Vagina (tissue), 2 donors: Measurements from ENCODE around the gene CYP2F1. TPM values are rescaled to one million over a fixed set of nuclear protein-coding genes. Genes with fewer than 3 reads are reported as not detected.

Experiments
- DNase-seq, 2 donors: peaks; one replicate each; pipeline ENCODE4 v3.0.0-alpha.2; 2017; ENCODE audit errors: extremely low spot score in 2 of 2
- H3K27ac ChIP-seq: fragments of 200-600 bp; sonication (generic); one replicate; pipeline ENCODE4 v1.5.1; 2019
- H3K27me3 ChIP-seq: fragments of 200-600 bp; sonication (generic); one replicate; pipeline ENCODE4 v1.5.1; 2019
- H3K36me3 ChIP-seq, 2 donors: fragments of 200-600 bp; sonication (generic); one replicate each; pipeline ENCODE4 v1.5.1; 2017 to 2019
- H3K4me1 ChIP-seq: fragments of 200-600 bp; sonication (generic); one replicate; pipeline ENCODE4 v1.5.1; 2019
- H3K4me3 ChIP-seq, 2 donors: fragments of 200-600 bp; sonication (generic); 1 replicate in 1 of 2; 2 replicates in 1 of 2; pipeline ENCODE4 v1.5.1; 2016 to 2019
- H3K9me3 ChIP-seq: fragments of 200-600 bp; sonication (generic); one replicate; pipeline ENCODE4 v1.5.1; 2019
- CTCF ChIP-seq, 3 experiments: fragments of 450-650 bp in 2 of 3; fragments of 200-600 bp in 1 of 3; sonication (generic) in 1 of 3; IDR thresholded peaks; one replicate each; pipeline ENCODE4 v1.5.1; 2017 to 2019; ENCODE audit warnings: antibody characterized with exemption in 3 of 3, mild to moderate bottlenecking in 2 of 3, moderate library complexity in 2 of 3
- POLR2A ChIP-seq, 2 donors: fragments of 450-650 bp; IDR thresholded peaks; one replicate each; pipeline ENCODE4 v1.6.1; 2017; ENCODE audit warnings: antibody characterized with exemption in 2 of 2, mild to moderate bottlenecking in 2 of 2, moderate library complexity in 2 of 2
- POLR2AphosphoS5 ChIP-seq, 2 donors: sonication (generic); formaldehyde crosslinking; IDR thresholded peaks; one replicate each; pipeline ENCODE4 v1.9.0; 2017; ENCODE audit warnings: antibody characterized with exemption in 2 of 2, mild to moderate bottlenecking in 2 of 2, low read depth in 1 of 2; ENCODE audit not compliant: insufficient read depth in 1 of 2
- intact Hi-C: fragments of 100-400 bp; cut with DNase I; formaldehyde crosslinking; loops from one replicate; pipeline ENCODE4 v1.15.1; 2023
- total RNA-seq: library from RNA; depleted of rRNA; stranded (reverse); fragments of >200 nt; gene quantifications from one replicate; pipeline ENCODE4 v1.2.3, GENCODE V29; 2016

Gene CYP2F1
- total RNA-seq, 1 donor from 2014 or later: not detected

- TF ChIP-seq CTCF (IDR thresholded peaks at IDR 0.05) (no peak), POLR2A (IDR thresholded peaks at IDR 0.05) (no peak), POLR2AphosphoS5 (IDR thresholded peaks at IDR 0.05; ENCODE audit: insufficient read depth in 1 of 2, low read depth in 1 of 2) (no peak)
- Histone ChIP-seq H3K27me3 (no peaks in the 10 kb centered on the region), H3K9me3 (no peaks in the 10 kb centered on the region), H3K27ac (no peak overlapping the region), H3K36me3 (no peaks in the 10 kb centered on the region), H3K4me3 (no peak overlapping the region), H3K4me1 (peaks cover 6% of the 10 kb centered on the region)
- DNase-seq: no peak
- intact Hi-C loops: no loop called here
Measured at GRCh38 chr19:41085748-41086415, 28.4 kb upstream of the CYP2F1 start.

DNA sequence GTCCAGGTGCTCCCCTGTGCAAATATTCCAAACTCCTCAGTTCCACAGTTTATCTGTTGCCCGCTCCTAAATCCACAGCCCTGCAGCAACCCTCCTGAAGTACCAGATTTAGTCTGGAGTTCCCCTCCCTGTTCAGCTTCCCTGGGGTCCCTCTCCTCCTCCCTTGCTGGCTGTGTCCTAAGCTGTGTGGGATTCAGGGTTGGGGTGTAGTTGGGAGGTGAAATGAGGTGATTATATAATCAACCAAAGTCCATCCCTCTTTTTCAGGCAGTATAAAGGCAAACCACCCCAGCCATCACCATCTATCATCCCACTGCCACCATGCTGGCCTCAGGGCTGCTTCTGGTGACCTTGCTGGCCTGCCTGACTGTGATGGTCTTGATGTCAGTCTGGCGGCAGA, 26.1 kb upstream of the CYP2F1 start, which contains the start of gene CYP2A13:
TSS of gene CYP2A13 (plus strand) at position 301 of the 400 bp plus-strand sequence. CDS start at position 322, 21 bp downstream.
- no peaks in the 10 kb centered on the region for H3K27me3 ChIP-seq

GRCh38 chr19:41089959-41090358, 24.3 kb upstream of the CYP2F1 start:
- Histone ChIP-seq H3K27me3 (no peaks in the 10 kb centered on the region), H3K9me3 (no peaks in the 10 kb centered on the region), H3K4me1 (peaks cover 6% of the 10 kb centered on the region), H3K27ac (no peak overlapping the region), H3K4me3 (no peak overlapping the region), H3K36me3 (no peaks in the 10 kb centered on the region)
- DNase-seq: no peak
- intact Hi-C loops: no loop called here
- TF ChIP-seq CTCF (IDR thresholded peaks at IDR 0.05) (no peak), POLR2AphosphoS5 (IDR thresholded peaks at IDR 0.05; ENCODE audit: insufficient read depth in 1 of 2, low read depth in 1 of 2) (no peak), POLR2A (IDR thresholded peaks at IDR 0.05) (no peak)

More for the DNA sequence above, 26.1 kb upstream of the CYP2F1 start, which contains the start of gene CYP2A13:
- no peak within 1 kb of the TSS for H3K4me3 ChIP-seq
- no peak within 1 kb of the TSS for H3K27ac ChIP-seq
- H3K4me1 ChIP-seq: peaks cover 6% of the 10 kb centered on the region
- intact Hi-C loops: no loop called here
- no peak for TF ChIP-seq POLR2AphosphoS5 (IDR thresholded peaks at IDR 0.05; ENCODE audit: insufficient read depth in 1 of 2, low read depth in 1 of 2)
- no peak for TF ChIP-seq POLR2A (IDR thresholded peaks at IDR 0.05)
- no peak for TF ChIP-seq CTCF (IDR thresholded peaks at IDR 0.05)
- no peaks in the 10 kb centered on the region for H3K36me3 ChIP-seq
- no peaks in the 10 kb centered on the region for H3K9me3 ChIP-seq
- DNase-seq: no peak

- TF ChIP-seq POLR2A (IDR thresholded peaks at IDR 0.05) (no peak), POLR2AphosphoS5 (IDR thresholded peaks at IDR 0.05; ENCODE audit: insufficient read depth in 1 of 2, low read depth in 1 of 2) (no peak), CTCF (IDR thresholded peaks at IDR 0.05) (no peak)
- intact Hi-C loops: no loop called here
Measured at GRCh38 chr19:41095703-41096102, 18.5 kb upstream of the CYP2F1 start.

GRCh38 chr19:41096353-41096752, 17.9 kb upstream of the CYP2F1 start:
- no peak overlapping the region for H3K4me3 ChIP-seq
- TF ChIP-seq POLR2AphosphoS5 (IDR thresholded peaks at IDR 0.05; ENCODE audit: insufficient read depth in 1 of 2, low read depth in 1 of 2) (no peak), CTCF (IDR thresholded peaks at IDR 0.05) (no peak), POLR2A (IDR thresholded peaks at IDR 0.05) (no peak)
- no peaks in the 10 kb centered on the region for H3K4me1 ChIP-seq
- no peak overlapping the region for H3K27ac ChIP-seq
- no peaks in the 10 kb centered on the region for H3K9me3 ChIP-seq
- intact Hi-C loops: no loop called here
- no peak for DNase-seq
- H3K36me3 ChIP-seq: no peaks in the 10 kb centered on the region
- H3K27me3 ChIP-seq: no peaks in the 10 kb centered on the region

More at GRCh38 chr19:41095703-41096102, 18.5 kb upstream of the CYP2F1 start:
- Histone ChIP-seq H3K4me1 (no peaks in the 10 kb centered on the region), H3K4me3 (no peak overlapping the region), H3K27me3 (no peaks in the 10 kb centered on the region), H3K27ac (no peak overlapping the region), H3K36me3 (no peaks in the 10 kb centered on the region), H3K9me3 (no peaks in the 10 kb centered on the region)
- DNase-seq: no peak
